ENCODE data around the gene NME3. TPM values are rescaled to one million over a fixed set of nuclear protein-coding genes. Genes with fewer than 3 reads are reported as not detected.
A peak's percentile ranks its signal among the peaks of the same experiment; 100 is the strongest.

The NME3 gene
- total RNA-seq, 1 donor from 2014 or later = 33.3 TPM

DNA sequence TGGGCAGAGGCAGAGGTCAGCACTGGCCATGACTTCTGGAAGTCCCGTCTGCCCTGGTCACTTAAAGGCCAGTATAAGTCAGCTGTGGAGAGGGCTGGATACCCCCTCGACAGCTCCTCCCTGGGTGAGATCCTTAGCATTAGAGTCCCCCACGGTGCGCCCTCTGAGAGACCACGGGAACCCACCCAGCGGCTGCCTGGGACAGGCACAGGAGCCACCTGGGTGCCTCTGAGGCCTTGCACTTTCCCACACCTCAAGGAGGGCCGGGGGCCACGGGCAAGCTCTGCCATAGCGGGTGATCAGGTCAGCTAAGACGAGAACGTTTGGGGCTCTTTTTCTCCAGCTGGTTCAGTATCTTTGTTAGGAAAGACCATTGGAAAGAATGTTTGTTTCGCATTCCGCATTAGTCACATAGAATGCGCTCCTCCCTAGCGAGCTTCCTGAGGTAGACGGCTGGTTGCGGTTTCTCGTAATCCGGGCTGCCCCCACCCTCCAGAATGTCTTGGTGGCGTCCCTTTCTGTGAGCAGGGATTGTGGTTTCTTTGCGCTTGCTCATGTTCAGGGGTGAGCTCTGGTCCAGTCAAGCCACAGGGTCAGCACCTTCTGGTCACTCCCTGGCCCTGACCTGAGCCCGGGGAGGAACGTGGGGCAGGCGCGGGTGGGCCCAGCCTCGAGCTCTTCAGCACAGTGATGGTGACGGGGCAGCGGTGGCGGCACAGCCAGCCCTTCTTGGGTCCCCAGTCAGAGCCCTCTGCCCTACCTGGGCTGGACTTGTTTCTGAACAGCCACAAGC, 25.2 kb downstream of the NME3 start:
- Mint-ChIP-seq H3K27me3 (ENCODE audit: unreplicated experiment) (peaks cover 5% of the 10 kb centered on the region), H3K27ac (ENCODE audit: unreplicated experiment) (no peak overlapping the region), H3K9me3 (ENCODE audit: unreplicated experiment) (no peaks in the 10 kb centered on the region), H3K4me1 (ENCODE audit: unreplicated experiment) (peaks cover 2% of the 10 kb centered on the region), H3K4me3 (ENCODE audit: unreplicated experiment) (no peak overlapping the region), H3K36me3 (ENCODE audit: low read depth, unreplicated experiment) (peaks cover 12% of the 10 kb centered on the region)
- DNase-seq (ENCODE audit: low spot score) = no peak
- TF ChIP-seq, protein P1, sequence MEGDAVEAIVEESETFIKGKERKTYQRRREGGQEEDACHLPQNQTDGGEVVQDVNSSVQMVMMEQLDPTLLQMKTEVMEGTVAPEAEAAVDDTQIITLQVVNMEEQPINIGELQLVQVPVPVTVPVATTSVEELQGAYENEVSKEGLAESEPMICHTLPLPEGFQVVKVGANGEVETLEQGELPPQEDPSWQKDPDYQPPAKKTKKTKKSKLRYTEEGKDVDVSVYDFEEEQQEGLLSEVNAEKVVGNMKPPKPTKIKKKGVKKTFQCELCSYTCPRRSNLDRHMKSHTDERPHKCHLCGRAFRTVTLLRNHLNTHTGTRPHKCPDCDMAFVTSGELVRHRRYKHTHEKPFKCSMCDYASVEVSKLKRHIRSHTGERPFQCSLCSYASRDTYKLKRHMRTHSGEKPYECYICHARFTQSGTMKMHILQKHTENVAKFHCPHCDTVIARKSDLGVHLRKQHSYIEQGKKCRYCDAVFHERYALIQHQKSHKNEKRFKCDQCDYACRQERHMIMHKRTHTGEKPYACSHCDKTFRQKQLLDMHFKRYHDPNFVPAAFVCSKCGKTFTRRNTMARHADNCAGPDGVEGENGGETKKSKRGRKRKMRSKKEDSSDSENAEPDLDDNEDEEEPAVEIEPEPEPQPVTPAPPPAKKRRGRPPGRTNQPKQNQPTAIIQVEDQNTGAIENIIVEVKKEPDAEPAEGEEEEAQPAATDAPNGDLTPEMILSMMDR (IDR thresholded peaks at IDR 0.05; ENCODE audit: unreplicated experiment) = no peak

DNA sequence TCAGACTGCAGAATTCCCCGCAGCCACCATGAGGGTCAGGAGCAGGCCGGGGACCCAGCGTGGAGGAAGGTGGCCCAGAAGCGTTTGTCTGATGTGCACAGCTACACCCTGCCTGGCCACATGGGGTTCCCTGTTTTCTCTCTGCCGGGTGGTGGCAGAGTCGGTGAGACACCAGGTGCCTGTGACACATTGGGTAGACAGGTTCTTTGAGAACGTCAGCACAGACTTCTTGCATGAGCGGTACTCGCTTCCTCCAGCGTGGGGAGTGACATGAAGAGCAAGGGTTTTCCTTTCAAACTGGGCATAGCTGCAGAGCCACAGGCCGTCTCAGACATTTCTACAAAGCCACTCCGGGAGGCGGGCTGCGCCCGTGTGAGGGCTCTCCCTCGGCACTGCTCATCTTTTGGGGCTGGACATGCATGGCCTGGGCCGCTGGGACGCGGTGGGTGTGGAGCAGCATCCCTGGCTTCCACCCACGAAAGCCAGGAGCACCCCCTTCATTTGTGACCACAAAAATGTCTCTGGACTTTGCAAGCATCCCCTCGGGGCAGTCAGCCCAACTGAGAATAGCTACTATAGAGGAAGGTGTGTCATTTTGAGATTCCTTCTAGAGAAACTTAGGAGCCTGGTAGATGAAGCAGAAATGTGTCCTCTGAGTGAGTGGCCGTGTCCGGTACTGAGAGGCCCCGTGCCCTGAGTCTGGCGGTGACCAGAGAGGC, 26.0 kb downstream of the NME3 start:
- TF ChIP-seq, protein P1 (IDR thresholded peaks at IDR 0.05; ENCODE audit: unreplicated experiment) = no peak
- H3K4me3 Mint-ChIP-seq (ENCODE audit: unreplicated experiment) = no peak overlapping the region
- H3K27ac Mint-ChIP-seq (ENCODE audit: unreplicated experiment) = no peak overlapping the region
- H3K4me1 Mint-ChIP-seq (ENCODE audit: unreplicated experiment) = peaks cover 2% of the 10 kb centered on the region
- no peak for DNase-seq (ENCODE audit: low spot score)
- peaks cover 5% of the 10 kb centered on the region for H3K27me3 Mint-ChIP-seq (ENCODE audit: unreplicated experiment)
- peaks cover 12% of the 10 kb centered on the region for H3K36me3 Mint-ChIP-seq (ENCODE audit: low read depth, unreplicated experiment)
- H3K9me3 Mint-ChIP-seq (ENCODE audit: unreplicated experiment) = no peaks in the 10 kb centered on the region

DNA sequence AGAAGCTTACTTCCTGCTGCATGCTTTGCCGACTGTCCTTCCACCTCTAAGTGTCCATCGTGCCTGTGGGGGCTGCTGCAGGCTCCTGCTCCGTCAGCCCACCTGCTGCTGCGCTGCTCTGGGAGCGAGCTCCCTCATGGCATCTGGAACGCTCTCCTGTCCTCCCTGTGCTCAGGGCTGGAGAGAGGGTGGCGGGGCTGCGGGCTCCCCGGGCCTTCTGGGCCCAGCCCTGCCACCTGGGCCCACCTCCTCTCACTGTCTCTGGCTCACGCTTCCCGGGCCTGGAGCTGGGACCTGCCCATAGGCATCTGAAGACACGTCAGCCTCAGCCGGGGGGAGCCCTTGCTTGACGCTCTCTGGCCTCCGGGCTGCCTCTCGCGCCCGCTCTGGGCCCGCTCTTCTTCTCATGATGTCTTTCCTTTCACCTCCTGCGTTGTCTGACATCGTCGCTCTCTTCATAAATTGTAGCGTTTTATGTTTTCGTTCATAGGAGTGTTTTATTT, 27.0 kb downstream of the NME3 start:
- Mint-ChIP-seq H3K4me3 (ENCODE audit: unreplicated experiment) (peak overlapping the region; percentile 76), H3K36me3 (ENCODE audit: low read depth, unreplicated experiment) (peaks cover 9% of the 10 kb centered on the region), H3K9me3 (ENCODE audit: unreplicated experiment) (no peaks in the 10 kb centered on the region), H3K27me3 (ENCODE audit: unreplicated experiment) (peaks cover 5% of the 10 kb centered on the region), H3K4me1 (ENCODE audit: unreplicated experiment) (peaks cover 2% of the 10 kb centered on the region), H3K27ac (ENCODE audit: unreplicated experiment) (peak overlapping the region; percentile 16)
- no peak for DNase-seq (ENCODE audit: low spot score)
- TF ChIP-seq, protein P1 (IDR thresholded peaks at IDR 0.05; ENCODE audit: unreplicated experiment) = no peak

DNA sequence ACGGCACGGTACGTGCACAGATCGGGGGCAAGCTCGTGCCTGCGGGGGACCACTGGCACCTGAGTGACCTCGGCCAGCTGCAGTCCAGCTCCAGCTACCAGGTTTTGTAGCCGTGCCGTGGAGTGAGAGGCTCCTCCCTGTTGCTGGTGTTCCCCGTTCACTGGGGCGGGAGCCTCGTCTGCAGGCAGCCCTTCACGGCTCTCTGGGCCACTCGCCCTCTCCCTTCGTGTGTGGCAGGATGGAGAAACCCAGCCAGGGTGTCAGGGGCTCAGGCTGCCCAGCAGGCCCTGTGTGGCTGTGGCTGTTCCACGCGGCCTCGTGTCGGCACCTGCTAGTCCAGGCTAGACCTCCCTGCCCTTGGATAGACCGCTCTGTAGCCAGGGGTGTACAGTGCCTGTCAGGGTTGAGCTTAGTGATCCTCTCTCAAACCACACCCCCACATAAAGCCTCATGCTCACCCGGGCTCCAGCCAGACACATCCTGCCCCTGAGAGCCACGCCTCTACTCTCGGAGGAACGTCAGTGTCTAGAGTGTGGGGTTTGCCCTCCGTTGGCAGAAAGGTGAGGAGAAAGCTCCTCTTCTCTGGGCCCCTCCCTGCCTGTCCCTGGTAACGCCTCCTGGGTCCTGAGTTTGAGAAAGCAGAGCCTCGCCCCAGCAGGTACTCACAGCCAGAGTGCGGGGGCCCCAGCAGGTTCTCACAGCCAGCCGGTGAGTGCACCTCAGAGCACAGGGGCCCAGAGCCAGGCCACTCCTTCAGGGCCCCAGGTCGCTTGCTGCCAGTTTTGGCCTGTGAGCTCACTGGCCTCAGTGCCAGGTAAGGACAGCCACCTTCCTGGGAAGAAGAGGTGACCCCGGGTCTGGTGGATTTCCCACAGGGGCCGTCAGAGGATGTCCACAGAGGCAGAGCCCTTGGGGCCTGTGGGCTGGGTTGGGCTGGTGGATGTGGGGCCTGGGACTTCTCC, 27.7 kb downstream of the NME3 start:
- H3K27me3 Mint-ChIP-seq (ENCODE audit: unreplicated experiment) = peaks cover 5% of the 10 kb centered on the region
- H3K36me3 Mint-ChIP-seq (ENCODE audit: low read depth, unreplicated experiment) = peaks cover 9% of the 10 kb centered on the region
- H3K9me3 Mint-ChIP-seq (ENCODE audit: unreplicated experiment) = no peaks in the 10 kb centered on the region
- H3K4me1 Mint-ChIP-seq (ENCODE audit: unreplicated experiment) = peaks cover 2% of the 10 kb centered on the region
- no peak overlapping the region for H3K27ac Mint-ChIP-seq (ENCODE audit: unreplicated experiment)
- TF ChIP-seq, protein P1 (IDR thresholded peaks at IDR 0.05; ENCODE audit: unreplicated experiment) = no peak
- no peak overlapping the region for H3K4me3 Mint-ChIP-seq (ENCODE audit: unreplicated experiment)
- no peak for DNase-seq (ENCODE audit: low spot score)
